NCI-H1105 treated with DMSO at 0.1 percent for 48 hours (cell line): ENCODE measurements around the gene DDX39A.

Source experiments
- DNase-seq: peaks from one replicate; lab custom pipeline; 2025; lab: John Stamatoyannopoulos, UW

DDX39A gene

GRCh38 chr19:14434543-14435319 is 15.6 kb upstream of the DDX39A start:
- no peak for DNase-seq

- DNase-seq: peak; percentile 84
Observed at GRCh38 chr19:14433554-14434501, 14.7 kb upstream of the DDX39A start.

- peak; percentile 54 for DNase-seq
Observed at GRCh38 chr19:14432791-14433553, 13.8 kb upstream of the DDX39A start, which contains the start of gene PKN1. Gene PKN1, plus strand, starts transcription at chr19:14433306. Its CDS starts 216 bp downstream, at chr19:14433522.

GRCh38 chr19:14430712-14431111 is 11.6 kb upstream of the DDX39A start:
- DNase-seq: no peak

GRCh38 chr19:14428882-14429416 is 9.8 kb upstream of the DDX39A start:
- DNase-seq: no peak

- DNase-seq: no peak
Observed at GRCh38 chr19:14427461-14427860, 8.3 kb upstream of the DDX39A start.

GRCh38 chr19:14425696-14426138 is 6.6 kb upstream of the DDX39A start:
- DNase-seq: no peak

- DNase-seq: no peak
Observed at GRCh38 chr19:14418856-14419105, 360 bp downstream of the DDX39A start.

- no peak for DNase-seq
Observed at GRCh38 chr19:14416817-14417231, 2.3 kb downstream of the DDX39A start.

GRCh38 chr19:14414926-14415690 is 4.0 kb downstream of the DDX39A start:
- no peak for DNase-seq

- DNase-seq: peak; percentile 26
Observed at GRCh38 chr19:14413693-14414181, 5.4 kb downstream of the DDX39A start.

GRCh38 chr19:14412996-14413692 is 6.0 kb downstream of the DDX39A start:
- no peak for DNase-seq

- DNase-seq: no peak
Observed at GRCh38 chr19:14412324-14412995, 6.7 kb downstream of the DDX39A start.

- DNase-seq: no peak
Observed at GRCh38 chr19:14411938-14412245, 7.2 kb downstream of the DDX39A start.

- no peak for DNase-seq
Observed at GRCh38 chr19:14411161-14411937, 7.8 kb downstream of the DDX39A start.

GRCh38 chr19:14410091-14411051 is 8.8 kb downstream of the DDX39A start:
- DNase-seq: no peak

- DNase-seq: no peak
Observed at GRCh38 chr19:14409146-14410023, 9.8 kb downstream of the DDX39A start.
